AG20443 (cell line): ENCODE measurements around the gene SMAD1.

Experiments used
- DNase-seq: peaks from one replicate; pipeline ENCODE4 v3.0.0; 2012; ENCODE audit warnings: low spot score, mixed read lengths

The SMAD1 gene

GRCh38 chr4:145489556-145489955 is 7.9 kb downstream of the SMAD1 start:
- no peak for DNase-seq

- no peak for DNase-seq
These were observed 8.7 kb downstream of the SMAD1 start for GRCh38 chr4:145490361-145490760.

- no peak for DNase-seq
These were observed 9.1 kb downstream of the SMAD1 start for GRCh38 chr4:145490796-145491195.

GRCh38 chr4:145492376-145492775 is 10.7 kb downstream of the SMAD1 start:
- DNase-seq = no peak

GRCh38 chr4:145493166-145493565 is 11.5 kb downstream of the SMAD1 start:
- DNase-seq = no peak

- DNase-seq = no peak
These were observed 13.1 kb downstream of the SMAD1 start for GRCh38 chr4:145494666-145495270.

- DNase-seq = no peak
These were observed 14.6 kb downstream of the SMAD1 start for GRCh38 chr4:145496292-145496691.

GRCh38 chr4:145497199-145498149 is 15.8 kb downstream of the SMAD1 start:
- DNase-seq = no peak

GRCh38 chr4:145498430-145498829 is 16.8 kb downstream of the SMAD1 start:
- DNase-seq = no peak

GRCh38 chr4:145501051-145501660 is 19.5 kb downstream of the SMAD1 start:
- DNase-seq = no peak

GRCh38 chr4:145502809-145503208 is 21.2 kb downstream of the SMAD1 start:
- DNase-seq = no peak

GRCh38 chr4:145503486-145504072 is 21.9 kb downstream of the SMAD1 start:
- no peak for DNase-seq

GRCh38 chr4:145505995-145506394 is 24.3 kb downstream of the SMAD1 start:
- DNase-seq = no peak

GRCh38 chr4:145507636-145508035 is 26.0 kb downstream of the SMAD1 start:
- DNase-seq = no peak

GRCh38 chr4:145511913-145512522 is 30.4 kb downstream of the SMAD1 start:
- no peak for DNase-seq

- DNase-seq = no peak
These were observed 31.5 kb downstream of the SMAD1 start for GRCh38 chr4:145513020-145513621.

- no peak for DNase-seq
These were observed 38.5 kb downstream of the SMAD1 start for GRCh38 chr4:145520172-145520571.

- no peak for DNase-seq
These were observed 39.6 kb downstream of the SMAD1 start for GRCh38 chr4:145521282-145521681.

- no peak for DNase-seq
These were observed 41.5 kb downstream of the SMAD1 start for GRCh38 chr4:145523117-145523516.

GRCh38 chr4:145524552-145524951 is 42.9 kb downstream of the SMAD1 start:
- no peak for DNase-seq

GRCh38 chr4:145525291-145525740 is 43.7 kb downstream of the SMAD1 start:
- DNase-seq = peak; percentile 12

GRCh38 chr4:145527773-145528172 is 46.1 kb downstream of the SMAD1 start:
- no peak for DNase-seq
